HCT116 (cell line): ENCODE results near the gene CLIC3. TPM values are rescaled to one million over a fixed set of nuclear protein-coding genes. Genes with fewer than 3 reads are reported as not detected.

Source experiments
- ATAC-seq: fragments of 200-7000 bp; cut with Tn5 transposase; 2 replicates; pipeline ENCODE4 v1.9.1; 2020; ENCODE audit warnings: mild to moderate bottlenecking, moderate library complexity
- BruUV-seq: library from RNA; stranded (reverse); fragments of 400-500 nt; replicated peaks from 2 replicates; lab custom pipeline; 2021; lab: Mats Ljungman, UMichigan
- CTCF ChIA-PET: fragments of 300-600 bp; sonication (Branson Sonifier 250); formaldehyde crosslinking; loops from one replicate; lab custom pipeline; 2021; ENCODE audit warnings: antibody characterized with exemption; lab: Charles Lee
- POLR2A ChIA-PET: fragments of 300-600, 350-600 bp; sonication (Branson Sonifier 250); formaldehyde crosslinking; loops from one replicate; lab custom pipeline; 2021; ENCODE audit warnings: antibody characterized with exemption; lab: Charles Lee
- RAD21 ChIA-PET, 2 experiments: fragments of 300-600 bp; sonication (Branson Sonifier 250); formaldehyde crosslinking; loops; one replicate each; lab custom pipeline; 2023; ENCODE audit warnings: low total read pairs in 2 of 2; ENCODE audit not compliant: uncharacterized antibody in 2 of 2, unreplicated experiment in 2 of 2, low non-redundant PET in 1 of 2; lab: Charles Lee
- DNase-seq: peaks from one replicate; pipeline ENCODE4 v3.0.0-alpha.2; 2010; ENCODE audit warnings: low read depth, low spot score
- H2AFZ ChIP-seq: fragments of 200-600 bp; shearing (Covaris generic), sonication (generic); 2 replicates; pipeline ENCODE4 v1.6.1; 2017; ENCODE audit warnings: low read depth, mixed run types, mixed read lengths, antibody characterized with exemption, low read length; ENCODE audit not compliant: poor library complexity, severe bottlenecking
- H3K27ac ChIP-seq: 2 replicates; pipeline ENCODE4 v1.5.1; 2012; ENCODE audit warnings: low read depth, low read length
- H3K27me3 ChIP-seq: fragments of 200-600 bp; sonication (generic); 2 replicates; pipeline ENCODE4 v1.6.1; 2016; ENCODE audit warnings: mixed run types, low read length, mixed read lengths; ENCODE audit not compliant: insufficient read depth
- H3K36me3 ChIP-seq, 2 experiments: fragments of 200-500 bp in 1 of 2; fragments of 200-600 bp in 1 of 2; sonication (Bioruptor generic) in 1 of 2; sonication (generic) in 1 of 2; 2 replicates each; pipeline versions ENCODE4 v1.5.1 to v1.6.1; 2014 to 2016; ENCODE audit warnings: low read length in 2 of 2, inconsistent platforms in 1 of 2, mixed read lengths in 1 of 2, mixed run types in 1 of 2; ENCODE audit not compliant: insufficient read depth in 2 of 2, control insufficient read depth in 1 of 2
- H3K4me1 ChIP-seq, 2 experiments: fragments of 200-600 bp in 1 of 2; sonication (generic) in 1 of 2; 2 replicates each; pipeline versions ENCODE4 v1.5.1 to v1.6.1; 2012 to 2017; ENCODE audit warnings: low read length in 2 of 2, inconsistent platforms in 1 of 2, mild to moderate bottlenecking in 1 of 2, mixed read lengths in 1 of 2, mixed run types in 1 of 2, moderate library complexity in 1 of 2; ENCODE audit not compliant: insufficient read depth in 2 of 2, control insufficient read depth in 1 of 2
- H3K4me2 ChIP-seq: fragments of 200-600 bp; sonication (generic); 2 replicates; pipeline ENCODE4 v1.6.1; 2017; ENCODE audit warnings: mixed run types, low read length, mixed read lengths
- H3K4me3 ChIP-seq, 2 experiments: fragments of 200-600 bp in 1 of 2; sonication (generic) in 1 of 2; replicated peaks in 1 of 2; 2 replicates each; pipeline ENCODE4 v1.5.1; 2011 to 2016; ENCODE audit warnings: low read length in 2 of 2, control low read depth in 1 of 2, low read depth in 1 of 2, mild to moderate bottlenecking in 1 of 2, mixed read lengths in 1 of 2, mixed run types in 1 of 2
- H3K79me2 ChIP-seq: fragments of 200-600 bp; sonication (generic); 2 replicates; pipeline ENCODE4 v1.6.1; 2017; ENCODE audit warnings: mild to moderate bottlenecking, mixed run types, low read length, moderate library complexity, mixed read lengths; ENCODE audit not compliant: insufficient read depth
- H3K9ac ChIP-seq: fragments of 200-600 bp; sonication (generic); 2 replicates; pipeline ENCODE4 v1.6.1; 2016; ENCODE audit warnings: low read length, mixed read lengths
- H3K9me2 ChIP-seq: fragments of 200-600 bp; sonication (generic), shearing (Covaris generic); 2 replicates; pipeline ENCODE4 v1.6.1; 2017; ENCODE audit warnings: mixed run types, mild to moderate bottlenecking, moderate library complexity; ENCODE audit not compliant: insufficient read depth
- H3K9me3 ChIP-seq, 2 experiments: fragments of 200-500 bp in 1 of 2; fragments of 200-600 bp in 1 of 2; sonication (Bioruptor generic) in 1 of 2; sonication (generic) in 1 of 2; 2 replicates each; pipeline ENCODE4 v1.6.1; 2014 to 2017; ENCODE audit warnings: low read length in 2 of 2, mixed read lengths in 2 of 2, inconsistent platforms in 1 of 2, low read depth in 1 of 2, mild to moderate bottlenecking in 1 of 2, mixed run types in 1 of 2, moderate library complexity in 1 of 2; ENCODE audit not compliant: control insufficient read depth in 1 of 2, insufficient read depth in 1 of 2
- H4K20me1 ChIP-seq: fragments of 200-600 bp; sonication (generic), shearing (Covaris generic); 2 replicates; pipeline ENCODE4 v1.6.1; 2017; ENCODE audit warnings: mixed run types, mild to moderate bottlenecking, moderate library complexity; ENCODE audit not compliant: insufficient read depth
- CEBPB ChIP-seq: IDR thresholded peaks from 2 replicates; pipeline ENCODE4 v1.6.1; 2012; ENCODE audit warnings: low read depth
- ELF1 ChIP-seq: IDR thresholded peaks from 2 replicates; pipeline ENCODE4 v1.6.1; 2012; ENCODE audit warnings: low read depth, borderline replicate concordance
- EZH2phosphoT487 ChIP-seq: fragments of 200-600 bp; IDR thresholded peaks from 2 replicates; pipeline ENCODE4 v1.6.1; 2018; ENCODE audit warnings: antibody characterized with exemption, borderline replicate concordance
- JUND ChIP-seq: IDR thresholded peaks from 2 replicates; pipeline ENCODE4 v1.6.1; 2012
- POLR2AphosphoS5 ChIP-seq: IDR thresholded peaks from 2 replicates; pipeline ENCODE4 v1.6.1; 2011; ENCODE audit warnings: mild to moderate bottlenecking, low read depth, low read length, moderate library complexity
- RAD21 ChIP-seq: IDR thresholded peaks from 2 replicates; pipeline ENCODE4 v1.6.1; 2012; ENCODE audit warnings: low read depth, mild to moderate bottlenecking
- SIN3A ChIP-seq: IDR thresholded peaks from 2 replicates; pipeline ENCODE4 v1.6.1; 2012; ENCODE audit warnings: low read depth
- SP1 ChIP-seq: IDR thresholded peaks from 2 replicates; pipeline ENCODE4 v1.6.1; 2012; ENCODE audit warnings: low read depth
- SRF ChIP-seq: IDR thresholded peaks from 2 replicates; pipeline ENCODE4 v1.6.1; 2012; ENCODE audit warnings: low read depth
- YY1 ChIP-seq: IDR thresholded peaks from 2 replicates; pipeline ENCODE4 v1.6.1; 2011; ENCODE audit warnings: low read length, low read depth, moderate library complexity, mild to moderate bottlenecking; ENCODE audit not compliant: insufficient replicate concordance; ENCODE audit errors: extremely low read depth
- ZBTB33 ChIP-seq: IDR thresholded peaks from 2 replicates; pipeline ENCODE4 v1.6.1; 2011; ENCODE audit warnings: mild to moderate bottlenecking, low read length, moderate library complexity; ENCODE audit not compliant: insufficient replicate concordance; ENCODE audit errors: extremely low read depth
- intact Hi-C: fragments of 100-400 bp; cut with micrococcal nuclease; formaldehyde crosslinking; loops from 2 replicates; pipeline ENCODE4 v1.10.0; 2022
- total RNA-seq: library from RNA; stranded (reverse); gene quantifications from one replicate; pipeline ENCODE4 v1.2.1, GENCODE V29; 2021; ENCODE audit not compliant: unreplicated experiment
- TF ChIP-seq, protein P1 (sequence below): IDR thresholded peaks from 2 replicates; pipeline ENCODE4 v1.6.1; 2012
- TF ChIP-seq, protein P2 (sequence below): IDR thresholded peaks from 2 replicates; pipeline ENCODE4 v1.6.1; 2012
- TF ChIP-seq, protein P3 (sequence below): IDR thresholded peaks from 2 replicates; pipeline ENCODE4 v1.6.1; 2012; ENCODE audit warnings: low read depth

Gene CLIC3
- total RNA-seq, 1 experiment from 2014 or later = 8.4 TPM

GRCh38 chr9:137018761-137019559 lies 22.6 kb upstream of the CLIC3 start:
- Histone ChIP-seq H3K36me3 (peaks cover 19 to 27% of the 10 kb centered on the region in 2 experiments; a peak in 3 of 4 replicates), H3K4me2 (no peak overlapping the region), H3K27ac (no peak overlapping the region), H3K4me3 (no peak overlapping the region), H4K20me1 (no peaks in the 10 kb centered on the region), H2AFZ (no peak overlapping the region), H3K79me2 (no peaks in the 10 kb centered on the region; the same call in 1 of the 2 replicates), H3K27me3 (no peaks in the 10 kb centered on the region), H3K9ac (no peak overlapping the region), H3K9me3 (no peaks in the 10 kb centered on the region), H3K4me1 (peaks cover 5 to 13% of the 10 kb centered on the region in 2 experiments; a peak in 3 of 4 replicates), H3K9me2 (no peaks in the 10 kb centered on the region)
- ATAC-seq = no peak
- no peak for TF ChIP-seq CEBPB
- no peak for TF ChIP-seq SIN3A
- TF ChIP-seq JUND = no peak
- no peak for TF ChIP-seq ELF1
- no peak for TF ChIP-seq ZBTB33
- TF ChIP-seq SP1 = no peak
- no peak for TF ChIP-seq YY1
- TF ChIP-seq, protein P1, sequence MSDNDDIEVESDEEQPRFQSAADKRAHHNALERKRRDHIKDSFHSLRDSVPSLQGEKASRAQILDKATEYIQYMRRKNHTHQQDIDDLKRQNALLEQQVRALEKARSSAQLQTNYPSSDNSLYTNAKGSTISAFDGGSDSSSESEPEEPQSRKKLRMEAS = no peak
- no peak for TF ChIP-seq EZH2phosphoT487
- TF ChIP-seq, protein P2, sequence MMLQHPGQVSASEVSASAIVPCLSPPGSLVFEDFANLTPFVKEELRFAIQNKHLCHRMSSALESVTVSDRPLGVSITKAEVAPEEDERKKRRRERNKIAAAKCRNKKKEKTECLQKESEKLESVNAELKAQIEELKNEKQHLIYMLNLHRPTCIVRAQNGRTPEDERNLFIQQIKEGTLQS = no peak
- TF ChIP-seq SRF = no peak
- no peak for TF ChIP-seq POLR2AphosphoS5
- no peak for TF ChIP-seq RAD21
- TF ChIP-seq, protein P3, sequence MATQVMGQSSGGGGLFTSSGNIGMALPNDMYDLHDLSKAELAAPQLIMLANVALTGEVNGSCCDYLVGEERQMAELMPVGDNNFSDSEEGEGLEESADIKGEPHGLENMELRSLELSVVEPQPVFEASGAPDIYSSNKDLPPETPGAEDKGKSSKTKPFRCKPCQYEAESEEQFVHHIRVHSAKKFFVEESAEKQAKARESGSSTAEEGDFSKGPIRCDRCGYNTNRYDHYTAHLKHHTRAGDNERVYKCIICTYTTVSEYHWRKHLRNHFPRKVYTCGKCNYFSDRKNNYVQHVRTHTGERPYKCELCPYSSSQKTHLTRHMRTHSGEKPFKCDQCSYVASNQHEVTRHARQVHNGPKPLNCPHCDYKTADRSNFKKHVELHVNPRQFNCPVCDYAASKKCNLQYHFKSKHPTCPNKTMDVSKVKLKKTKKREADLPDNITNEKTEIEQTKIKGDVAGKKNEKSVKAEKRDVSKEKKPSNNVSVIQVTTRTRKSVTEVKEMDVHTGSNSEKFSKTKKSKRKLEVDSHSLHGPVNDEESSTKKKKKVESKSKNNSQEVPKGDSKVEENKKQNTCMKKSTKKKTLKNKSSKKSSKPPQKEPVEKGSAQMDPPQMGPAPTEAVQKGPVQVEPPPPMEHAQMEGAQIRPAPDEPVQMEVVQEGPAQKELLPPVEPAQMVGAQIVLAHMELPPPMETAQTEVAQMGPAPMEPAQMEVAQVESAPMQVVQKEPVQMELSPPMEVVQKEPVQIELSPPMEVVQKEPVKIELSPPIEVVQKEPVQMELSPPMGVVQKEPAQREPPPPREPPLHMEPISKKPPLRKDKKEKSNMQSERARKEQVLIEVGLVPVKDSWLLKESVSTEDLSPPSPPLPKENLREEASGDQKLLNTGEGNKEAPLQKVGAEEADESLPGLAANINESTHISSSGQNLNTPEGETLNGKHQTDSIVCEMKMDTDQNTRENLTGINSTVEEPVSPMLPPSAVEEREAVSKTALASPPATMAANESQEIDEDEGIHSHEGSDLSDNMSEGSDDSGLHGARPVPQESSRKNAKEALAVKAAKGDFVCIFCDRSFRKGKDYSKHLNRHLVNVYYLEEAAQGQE = no peak
- RAD21 ChIA-PET = no interaction called here
- POLR2A ChIA-PET = no interaction called here
- intact Hi-C loops = no loop called here
- no peak for DNase-seq
- no TSS peak for BruUV-seq
- CTCF ChIA-PET = interaction anchor here (1.1 kb wide), 1 partner anchor 10 kb away, joined by 4 read pairs; no protein-coding TSS in a partner anchor
